ENCODE measurements around the gene CNIH4.

The CNIH4 gene

GRCh38 chr1:224381880-224382548, 25.3 kb downstream of the CNIH4 start:
- Histone ChIP-seq H3K27ac (ENCODE audit: low read depth, low read length) (no peak overlapping the region), H2BK5ac (ENCODE audit: low read length) (no peak overlapping the region), H3K9ac (ENCODE audit: low read length) (no peak overlapping the region), H3K23ac (ENCODE audit: low read length) (no peak overlapping the region), H3K18ac (ENCODE audit: low read length) (no peak overlapping the region), H3K4me3 (ENCODE audit: low read length) (no peak overlapping the region), H3K56ac (ENCODE audit: low read length) (no peak overlapping the region), H3K4ac (ENCODE audit: low read depth, low read length) (no peak overlapping the region), H2BK15ac (replicated peaks; ENCODE audit: low read depth) (no peak overlapping the region), H3K4me2 (ENCODE audit: low read length) (no peak overlapping the region), H2AK5ac (ENCODE audit: low read length) (no peak overlapping the region), H4K5ac (ENCODE audit: low read length) (no peak overlapping the region), H4K8ac (ENCODE audit: low read depth, low read length) (no peak overlapping the region), H3K27me3 (ENCODE audit: insufficient read depth, low read length, poor library complexity) (no peaks in the 10 kb centered on the region), H3K36me3 (ENCODE audit: control insufficient read depth, insufficient read depth, low read length) (peaks cover under 1% of the 10 kb centered on the region), H2BK120ac (ENCODE audit: low read depth, low read length) (no peak overlapping the region), H3K79me1 (ENCODE audit: low read length) (no peaks in the 10 kb centered on the region), H3K4me1 (ENCODE audit: control insufficient read depth, low read depth, low read length) (no peaks in the 10 kb centered on the region), H3K79me2 (ENCODE audit: control insufficient read depth, insufficient read depth, low read length) (no peaks in the 10 kb centered on the region)
- no CpG with 5 or more reads among the region's 4 CpGs for WGBS (ENCODE audit: extremely low coverage, insufficient coverage, low lambda C conversion rate)
- DNase-seq = no peak

- Histone ChIP-seq H2AK5ac (ENCODE audit: low read length) (no peak overlapping the region), H4K8ac (ENCODE audit: low read depth, low read length) (no peak overlapping the region), H3K4me2 (ENCODE audit: low read length) (no peak overlapping the region), H3K79me1 (ENCODE audit: low read length) (no peaks in the 10 kb centered on the region), H3K79me2 (ENCODE audit: control insufficient read depth, insufficient read depth, low read length) (no peaks in the 10 kb centered on the region), H4K5ac (ENCODE audit: low read length) (no peak overlapping the region), H3K56ac (ENCODE audit: low read length) (no peak overlapping the region), H3K4ac (ENCODE audit: low read depth, low read length) (no peak overlapping the region), H2BK15ac (replicated peaks; ENCODE audit: low read depth) (no peak overlapping the region), H2BK5ac (ENCODE audit: low read length) (no peak overlapping the region), H3K18ac (ENCODE audit: low read length) (no peak overlapping the region), H3K9ac (ENCODE audit: low read length) (no peak overlapping the region), H3K36me3 (ENCODE audit: control insufficient read depth, insufficient read depth, low read length) (no peaks in the 10 kb centered on the region), H2BK120ac (ENCODE audit: low read depth, low read length) (no peak overlapping the region), H3K27ac (ENCODE audit: low read depth, low read length) (no peak overlapping the region), H3K27me3 (ENCODE audit: insufficient read depth, low read length, poor library complexity) (no peaks in the 10 kb centered on the region), H3K4me1 (ENCODE audit: control insufficient read depth, low read depth, low read length) (no peaks in the 10 kb centered on the region), H3K23ac (ENCODE audit: low read length) (no peak overlapping the region), H3K4me3 (ENCODE audit: low read length) (no peak overlapping the region)
- no peak for DNase-seq
- WGBS (ENCODE audit: extremely low coverage, insufficient coverage, low lambda C conversion rate) = no CpG with 5 or more reads among the region's 3 CpGs
These were observed 26.5 kb downstream of the CNIH4 start for GRCh38 chr1:224383218-224383617.

- Histone ChIP-seq H3K4me3 (ENCODE audit: low read length) (no peak overlapping the region), H3K4me1 (ENCODE audit: control insufficient read depth, low read depth, low read length) (no peaks in the 10 kb centered on the region), H3K23ac (ENCODE audit: low read length) (no peak overlapping the region), H4K5ac (ENCODE audit: low read length) (no peak overlapping the region), H3K79me2 (ENCODE audit: control insufficient read depth, insufficient read depth, low read length) (no peaks in the 10 kb centered on the region), H3K9ac (ENCODE audit: low read length) (no peak overlapping the region), H3K27me3 (ENCODE audit: insufficient read depth, low read length, poor library complexity) (no peaks in the 10 kb centered on the region), H4K8ac (ENCODE audit: low read depth, low read length) (no peak overlapping the region), H3K56ac (ENCODE audit: low read length) (no peak overlapping the region), H2BK120ac (ENCODE audit: low read depth, low read length) (no peak overlapping the region), H3K4me2 (ENCODE audit: low read length) (no peak overlapping the region), H2AK5ac (ENCODE audit: low read length) (no peak overlapping the region), H2BK5ac (ENCODE audit: low read length) (no peak overlapping the region), H3K4ac (ENCODE audit: low read depth, low read length) (no peak overlapping the region), H3K79me1 (ENCODE audit: low read length) (no peaks in the 10 kb centered on the region), H3K18ac (ENCODE audit: low read length) (no peak overlapping the region), H2BK15ac (replicated peaks; ENCODE audit: low read depth) (no peak overlapping the region), H3K36me3 (ENCODE audit: control insufficient read depth, insufficient read depth, low read length) (no peaks in the 10 kb centered on the region), H3K27ac (ENCODE audit: low read depth, low read length) (no peak overlapping the region)
- WGBS (ENCODE audit: extremely low coverage, insufficient coverage, low lambda C conversion rate) = no CpG with 5 or more reads among the region's 6 CpGs
- DNase-seq = no peak
These were observed 30.7 kb downstream of the CNIH4 start for GRCh38 chr1:224387302-224387912.

- Histone ChIP-seq H2AK5ac (ENCODE audit: low read length) (no peak overlapping the region), H3K56ac (ENCODE audit: low read length) (no peak overlapping the region), H3K4ac (ENCODE audit: low read depth, low read length) (no peak overlapping the region), H2BK120ac (ENCODE audit: low read depth, low read length) (no peak overlapping the region), H2BK15ac (replicated peaks; ENCODE audit: low read depth) (no peak overlapping the region), H3K18ac (ENCODE audit: low read length) (no peak overlapping the region), H3K4me2 (ENCODE audit: low read length) (no peak overlapping the region), H3K36me3 (ENCODE audit: control insufficient read depth, insufficient read depth, low read length) (no peaks in the 10 kb centered on the region), H3K79me2 (ENCODE audit: control insufficient read depth, insufficient read depth, low read length) (no peaks in the 10 kb centered on the region), H4K5ac (ENCODE audit: low read length) (no peak overlapping the region), H3K79me1 (ENCODE audit: low read length) (no peaks in the 10 kb centered on the region), H3K27me3 (ENCODE audit: insufficient read depth, low read length, poor library complexity) (no peaks in the 10 kb centered on the region), H3K9ac (ENCODE audit: low read length) (no peak overlapping the region), H3K27ac (ENCODE audit: low read depth, low read length) (no peak overlapping the region), H3K4me3 (ENCODE audit: low read length) (no peak overlapping the region), H3K23ac (ENCODE audit: low read length) (no peak overlapping the region), H4K8ac (ENCODE audit: low read depth, low read length) (no peak overlapping the region), H3K4me1 (ENCODE audit: control insufficient read depth, low read depth, low read length) (no peaks in the 10 kb centered on the region), H2BK5ac (ENCODE audit: low read length) (no peak overlapping the region)
- no peak for DNase-seq
- WGBS (ENCODE audit: extremely low coverage, insufficient coverage, low lambda C conversion rate) = no CpG with 5 or more reads among the region's 2 CpGs
These were observed 31.3 kb downstream of the CNIH4 start for GRCh38 chr1:224387943-224388342.

GRCh38 chr1:224390517-224390916, 33.8 kb downstream of the CNIH4 start:
- Histone ChIP-seq H3K79me2 (ENCODE audit: control insufficient read depth, insufficient read depth, low read length) (no peaks in the 10 kb centered on the region), H3K27ac (ENCODE audit: low read depth, low read length) (no peak overlapping the region), H3K9ac (ENCODE audit: low read length) (no peak overlapping the region), H3K79me1 (ENCODE audit: low read length) (no peaks in the 10 kb centered on the region), H4K8ac (ENCODE audit: low read depth, low read length) (no peak overlapping the region), H2AK5ac (ENCODE audit: low read length) (no peak overlapping the region), H3K56ac (ENCODE audit: low read length) (no peak overlapping the region), H3K4me2 (ENCODE audit: low read length) (no peak overlapping the region), H3K23ac (ENCODE audit: low read length) (no peak overlapping the region), H3K4ac (ENCODE audit: low read depth, low read length) (no peak overlapping the region), H2BK5ac (ENCODE audit: low read length) (no peak overlapping the region), H3K4me3 (ENCODE audit: low read length) (no peak overlapping the region), H3K4me1 (ENCODE audit: control insufficient read depth, low read depth, low read length) (no peaks in the 10 kb centered on the region), H2BK120ac (ENCODE audit: low read depth, low read length) (no peak overlapping the region), H3K36me3 (ENCODE audit: control insufficient read depth, insufficient read depth, low read length) (no peaks in the 10 kb centered on the region), H4K5ac (ENCODE audit: low read length) (no peak overlapping the region), H3K27me3 (ENCODE audit: insufficient read depth, low read length, poor library complexity) (no peaks in the 10 kb centered on the region), H2BK15ac (replicated peaks; ENCODE audit: low read depth) (no peak overlapping the region), H3K18ac (ENCODE audit: low read length) (no peak overlapping the region)
- no peak for DNase-seq
- no CpG with 5 or more reads among the region's 5 CpGs for WGBS (ENCODE audit: extremely low coverage, insufficient coverage, low lambda C conversion rate)

Measured in mesendoderm (in vitro differentiated cells).